Spleen (tissue), 11 donors: ENCODE results near the gene RHOB. TPM values are rescaled to one million over a fixed set of nuclear protein-coding genes. Genes with fewer than 3 reads are reported as not detected.

ENCODE experiments used
- DNase-seq: peaks from one replicate; pipeline ENCODE4 v3.0.0-alpha.2; 2020
- H3K27ac ChIP-seq, 8 donors: fragments of 200-600 bp; sonication (generic) in 7 of 8; 1 replicate in 4 of 8; 2 replicates in 4 of 8; pipeline versions ENCODE4 v1.5.0 to v1.8.0; 2016 to 2021; ENCODE audit warnings: inconsistent platforms in 4 of 8, mild to moderate bottlenecking in 4 of 8, moderate library complexity in 1 of 8
- H3K27me3 ChIP-seq, 7 donors: fragments of 200-600 bp; sonication (generic) in 6 of 7; replicated peaks in 1 of 7; 1 replicate in 4 of 7; 2 replicates in 3 of 7; pipeline versions ENCODE4 v1.5.0 to v1.8.0; 2016 to 2021; ENCODE audit warnings: inconsistent platforms in 3 of 7, mild to moderate bottlenecking in 1 of 7
- H3K36me3 ChIP-seq, 6 donors: fragments of 200-600 bp; sonication (generic) in 5 of 6; 1 replicate in 4 of 6; 2 replicates in 2 of 6; pipeline versions ENCODE4 v1.5.0 to v1.8.0; 2016 to 2021; ENCODE audit warnings: inconsistent platforms in 2 of 6
- H3K4me1 ChIP-seq, 6 donors: fragments of 200-600 bp; sonication (generic) in 5 of 6; 1 replicate in 3 of 6; 2 replicates in 3 of 6; pipeline versions ENCODE4 v1.5.0 to v1.8.0; 2016 to 2021; ENCODE audit warnings: inconsistent platforms in 3 of 6
- H3K4me3 ChIP-seq, 8 donors: fragments of 200-600 bp; sonication (generic) in 7 of 8; 1 replicate in 4 of 8; 2 replicates in 4 of 8; pipeline versions ENCODE4 v1.5.0 to v1.8.0; 2016 to 2021; ENCODE audit warnings: inconsistent platforms in 4 of 8, mild to moderate bottlenecking in 4 of 8, moderate library complexity in 2 of 8
- H3K9me3 ChIP-seq, 8 donors: fragments of 200-600 bp; sonication (generic) in 7 of 8; 1 replicate in 4 of 8; 2 replicates in 4 of 8; pipeline versions ENCODE4 v1.5.0 to v1.8.0; 2016 to 2021; ENCODE audit warnings: inconsistent platforms in 4 of 8
- CTCF ChIP-seq, 11 experiments: fragments of 200-600 bp in 7 of 11; fragments of 450-650 bp in 4 of 11; sonication (generic) in 4 of 11; IDR thresholded peaks in 8 of 11; conservative IDR thresholded peaks in 3 of 11; 1 replicate in 7 of 11; 2 replicates in 4 of 11; pipeline versions ENCODE4 v1.4.0 to v1.8.0; 2016 to 2021; ENCODE audit warnings: antibody characterized with exemption in 11 of 11, inconsistent platforms in 4 of 11, mild to moderate bottlenecking in 1 of 11
- POLR2A ChIP-seq, 3 donors: fragments of 450-650 bp; IDR thresholded peaks; one replicate each; pipeline ENCODE4 v1.5.1; 2017; ENCODE audit warnings: antibody characterized with exemption in 3 of 3, mild to moderate bottlenecking in 1 of 3
- POLR2AphosphoS5 ChIP-seq, 3 donors: sonication (generic); formaldehyde crosslinking; IDR thresholded peaks; one replicate each; pipeline ENCODE4 v1.5.1; 2017; ENCODE audit warnings: antibody characterized with exemption in 3 of 3
- WGBS, 5 donors: extraction: QIAGEN DNeasy Blood & Tissue Kit in 3 of 5; methylation state at CpG; one replicate each; pipeline versions ENCODE4 v1.1.5 to v1.1.7; 2013 to 2018; 5-methylcytosine and 5-hydroxymethylcytosine counted together
- intact Hi-C: fragments of 100-400 bp; cut with DNase I; formaldehyde crosslinking; loops from one replicate; pipeline ENCODE4 v1.15.0; 2023; ENCODE audit warnings: low total_unique reads
- polyA plus RNA-seq, 3 donors: library from polyadenylated mRNA; stranded (reverse); fragments of 200-250 nt; gene quantifications; one replicate each; pipeline ENCODE4 v1.2.1, GENCODE V29; 2013
- total RNA-seq, 7 donors: library from RNA; depleted of rRNA in 3 of 7; stranded (reverse); fragments of >200 nt in 3 of 7; fragmentation: NEBNext Ultra II Directional in 4 of 7; extraction: Animal tissue kit (Norgen Biotek cat#: 25700) in 4 of 7; gene quantifications; one replicate each; pipeline versions ENCODE4 v1.1.0 to v1.2.1, GENCODE V29; 2016 to 2021
- donor health status: healthy with polysubstance abuse.
- donor health status: DM: no; HTN: no; CAD: no; lungs with moderate emphysema.
- donor health status: DM: no; HTN: no; CAD: no.
- donor health status: Bipolar disorder and iron deficiency.
- donor health status: healthy.
- donor health status: DM: no; HTN: no; CAD: no.
- donor health status: DM: yes; HTN: yes; CAD: no.

Gene RHOB
- total and polyA plus RNA-seq, 10 donors, result 32.6 to 309 (median 158) TPM

GRCh38 chr2:20444993-20445910 lies 1.6 kb upstream of the RHOB start:
- TF ChIP-seq POLR2AphosphoS5 (IDR thresholded peaks at IDR 0.05), result no peak
- TF ChIP-seq POLR2A (IDR thresholded peaks at IDR 0.05), result no peak
- TF ChIP-seq CTCF (IDR thresholded peaks at IDR 0.05 in 8 of 11, conservative IDR thresholded peaks at IDR 0.05 in 3 of 11), result no peak
- peaks cover 0 to 27% (median 0%) of the 10 kb centered on the region in 7 donors for H3K27me3 ChIP-seq
- WGBS, 5 donors, result 64 to 74% (median 68%) methylated on average over 24 of the region's 24 CpGs
- intact Hi-C loops, result no loop called here
- peak; percentile 44 for DNase-seq
- H3K36me3 ChIP-seq, result peaks cover 0 to 18% (median 0%) of the 10 kb centered on the region in 6 donors
- no peaks in the 10 kb centered on the region for H3K9me3 ChIP-seq
- H3K27ac ChIP-seq, result peak overlapping the region in 4 of 8 donors; percentile 42 to 62 (median 50)
- H3K4me1 ChIP-seq, result peaks cover 0 to 60% (median 34%) of the 10 kb centered on the region in 6 donors
- peak overlapping the region in 3 of 8 donors; percentile 7 to 85 (median 81) for H3K4me3 ChIP-seq

GRCh38 chr2:20446255-20446916 lies 488 bp upstream of the RHOB start:
- 2 to 6% (median 3%) methylated on average over 21 to 42 of the region's 42 CpGs for WGBS, 5 donors
- no peaks in the 10 kb centered on the region for H3K9me3 ChIP-seq
- H3K27ac ChIP-seq, result peak overlapping the region; percentile 91 to 99 (median 97)
- intact Hi-C loops, result no loop called here
- peak; percentile 88 for DNase-seq
- peaks cover 0 to 18% (median 0%) of the 10 kb centered on the region in 6 donors for H3K36me3 ChIP-seq
- peaks cover 0 to 27% (median 0%) of the 10 kb centered on the region in 7 donors for H3K27me3 ChIP-seq
- H3K4me3 ChIP-seq, result peak overlapping the region; percentile 59 to 85 (median 75)
- H3K4me1 ChIP-seq, result peaks cover 0 to 56% (median 34%) of the 10 kb centered on the region in 6 donors
- no peak for TF ChIP-seq CTCF (IDR thresholded peaks at IDR 0.05 in 8 of 11, conservative IDR thresholded peaks at IDR 0.05 in 3 of 11)
- no peak for TF ChIP-seq POLR2AphosphoS5 (IDR thresholded peaks at IDR 0.05)
- no peak for TF ChIP-seq POLR2A (IDR thresholded peaks at IDR 0.05)

- peaks cover 0 to 56% (median 34%) of the 10 kb centered on the region in 6 donors for H3K4me1 ChIP-seq
- 7 to 11% (median 8%) methylated on average over 34 to 78 of the region's 78 CpGs for WGBS, 5 donors
- H3K27ac ChIP-seq, result peak overlapping the region; percentile 91 to 99 (median 97)
- intact Hi-C loops, result no loop called here
- H3K4me3 ChIP-seq, result peak overlapping the region; percentile 59 to 85 (median 75)
- H3K27me3 ChIP-seq, result peaks cover 0 to 30% (median 0%) of the 10 kb centered on the region in 7 donors
- peak; percentile 91 for DNase-seq
- H3K36me3 ChIP-seq, result peaks cover 0 to 18% (median 0%) of the 10 kb centered on the region in 6 donors
- H3K9me3 ChIP-seq, result no peaks in the 10 kb centered on the region
- TF ChIP-seq POLR2AphosphoS5 (IDR thresholded peaks at IDR 0.05) (peak; percentile 63 to 94 (median 84)), CTCF (IDR thresholded peaks at IDR 0.05 in 8 of 11, conservative IDR thresholded peaks at IDR 0.05 in 3 of 11) (no peak)
These were observed 767 bp downstream of the RHOB start for GRCh38 chr2:20447437-20448245.
